HEK293T (cell line): ENCODE measurements around the gene SLC39A8.

Source experiments
- CTCF ChIA-PET: fragments of 350-600 bp; formaldehyde crosslinking; extraction: SDS; loops from one replicate; lab custom pipeline; 2021; ENCODE audit warnings: antibody characterized with exemption, inconsistent platforms; lab: Yijun Ruan, JAX
- POLR2A ChIA-PET: fragments of 350-600 bp; formaldehyde crosslinking; extraction: SDS; loops from one replicate; lab custom pipeline; 2020; ENCODE audit warnings: antibody characterized with exemption, inconsistent platforms; lab: Yijun Ruan, JAX
- DNase-seq: peaks from one replicate; pipeline ENCODE4 v3.0.0; 2012; ENCODE audit warnings: mixed read lengths; ENCODE audit errors: extremely low spot score
- ARNT ChIP-seq: fragments of 450-650 bp; IDR thresholded peaks from 2 replicates; pipeline ENCODE4 v1.6.1; 2017; ENCODE audit warnings: mild to moderate bottlenecking
- BHLHE40 ChIP-seq: fragments of 450-650 bp; IDR thresholded peaks from 2 replicates; pipeline ENCODE4 v1.6.1; 2016; ENCODE audit warnings: mild to moderate bottlenecking, moderate library complexity, borderline replicate concordance
- CTBP1 ChIP-seq: fragments of 450-650 bp; IDR thresholded peaks from 2 replicates; pipeline ENCODE4 v1.6.1; 2016; ENCODE audit warnings: borderline replicate concordance
- ELF4 ChIP-seq: fragments of 450-650 bp; IDR thresholded peaks from 2 replicates; pipeline ENCODE4 v1.6.1; 2017; ENCODE audit warnings: antibody characterized with exemption
- FOXA1 ChIP-seq: fragments of 450-650 bp; IDR thresholded peaks from 2 replicates; pipeline ENCODE4 v1.6.1; 2016; ENCODE audit warnings: mild to moderate bottlenecking
- FOXK2 ChIP-seq: fragments of 450-650 bp; IDR thresholded peaks from 2 replicates; pipeline ENCODE4 v1.6.1; 2016; ENCODE audit warnings: mild to moderate bottlenecking
- FOXM1 ChIP-seq: fragments of 450-650 bp; IDR thresholded peaks from 2 replicates; pipeline ENCODE4 v1.6.1; 2017; ENCODE audit warnings: mild to moderate bottlenecking, borderline replicate concordance
- HDGF ChIP-seq: fragments of 450-650 bp; IDR thresholded peaks from 2 replicates; pipeline ENCODE4 v1.6.1; 2017; ENCODE audit warnings: antibody characterized with exemption, borderline replicate concordance
- L3MBTL2 ChIP-seq: fragments of 450-650 bp; conservative IDR thresholded peaks from 2 replicates; pipeline ENCODE4 v1.6.1; 2016; ENCODE audit warnings: mild to moderate bottlenecking
- LEF1 ChIP-seq: fragments of 450-650 bp; IDR thresholded peaks from 2 replicates; pipeline ENCODE4 v1.6.1; 2017; ENCODE audit warnings: mild to moderate bottlenecking, borderline replicate concordance
- NFRKB ChIP-seq: fragments of 450-650 bp; IDR thresholded peaks from 2 replicates; pipeline ENCODE4 v1.6.1; 2016; ENCODE audit warnings: mild to moderate bottlenecking, moderate library complexity
- PKNOX1 ChIP-seq: fragments of 450-650 bp; IDR thresholded peaks from 2 replicates; pipeline ENCODE4 v1.6.1; 2016
- SP1 ChIP-seq: fragments of 450-650 bp; IDR thresholded peaks from 2 replicates; pipeline ENCODE4 v1.6.1; 2017
- SUZ12 ChIP-seq: fragments of 450-650 bp; IDR thresholded peaks from 2 replicates; pipeline ENCODE4 v1.6.1; 2016; ENCODE audit warnings: mild to moderate bottlenecking
- TARDBP ChIP-seq: fragments of 450-650 bp; IDR thresholded peaks from 2 replicates; pipeline ENCODE4 v1.6.1; 2016
- ZNF384 ChIP-seq: fragments of 450-650 bp; IDR thresholded peaks from 2 replicates; pipeline ENCODE4 v1.6.1; 2016

The SLC39A8 gene

GRCh38 chr4:102333787-102334186, 11.5 kb downstream of the SLC39A8 start:
- POLR2A ChIA-PET: no interaction called here
- CTCF ChIA-PET: no interaction called here
- no peak for TF ChIP-seq FOXA1
- TF ChIP-seq TARDBP: no peak
- no peak for TF ChIP-seq HDGF
- no peak for TF ChIP-seq BHLHE40
- no peak for TF ChIP-seq FOXM1
- TF ChIP-seq ARNT: no peak
- no peak for TF ChIP-seq SP1
- TF ChIP-seq CTBP1: no peak
- TF ChIP-seq PKNOX1: no peak
- TF ChIP-seq L3MBTL2: no peak
- no peak for DNase-seq

- TF ChIP-seq SUZ12 (no peak), ZNF384 (no peak)
- CTCF ChIA-PET: no interaction called here
- POLR2A ChIA-PET: no interaction called here
- no peak for DNase-seq
These were observed 17.2 kb downstream of the SLC39A8 start for GRCh38 chr4:102328045-102328444.

GRCh38 chr4:102326951-102327350, 18.3 kb downstream of the SLC39A8 start:
- ChIA-PET POLR2A (no interaction called here), CTCF (no interaction called here)
- TF ChIP-seq FOXM1 (no peak), L3MBTL2 (no peak), PKNOX1 (no peak), FOXK2 (no peak), SP1 (no peak), FOXA1 (no peak), NFRKB (no peak), HDGF (no peak), TARDBP (no peak)
- no peak for DNase-seq

- ChIA-PET CTCF (no interaction called here), POLR2A (no interaction called here)
- DNase-seq: no peak
- TF ChIP-seq HDGF (no peak), L3MBTL2 (no peak), FOXA1 (no peak), BHLHE40 (no peak), CTBP1 (no peak), SUZ12 (no peak), PKNOX1 (no peak), ELF4 (no peak), LEF1 (no peak), TARDBP (no peak), FOXK2 (no peak), ZNF384 (no peak), NFRKB (no peak), FOXM1 (no peak), SP1 (no peak)
These were observed 20.6 kb downstream of the SLC39A8 start for GRCh38 chr4:102324730-102325129.

- no peak for TF ChIP-seq LEF1
- TF ChIP-seq FOXK2: no peak
- TF ChIP-seq SP1: no peak
- no peak for DNase-seq
- ChIA-PET CTCF (no interaction called here), POLR2A (no interaction called here)
These were observed 22.5 kb downstream of the SLC39A8 start for GRCh38 chr4:102322736-102323135.

GRCh38 chr4:102321260-102321995, 23.9 kb downstream of the SLC39A8 start:
- no peak for DNase-seq
- TF ChIP-seq FOXK2 (no peak), BHLHE40 (no peak)
- POLR2A ChIA-PET: no interaction called here
- CTCF ChIA-PET: interaction anchor here (0.8 kb wide), 1 partner anchor 21 kb away, joined by 3 read pairs; no protein-coding TSS in a partner anchor

GRCh38 chr4:102319594-102319993, 25.7 kb downstream of the SLC39A8 start:
- no peak for DNase-seq
- ChIA-PET CTCF (no interaction called here), POLR2A (no interaction called here)
- TF ChIP-seq LEF1 (no peak), PKNOX1 (0 out of 2 replicates have a peak, but pooled peaks have one; percentile 12)
